HG03280 (cell line): ENCODE results near the gene TYW1.
"Not testable (repeated sequence)": the region's sequence is repeated elsewhere in the genome, so short reads cannot be mapped to it uniquely, and the experiment has no call there.

Experiments used
- ATAC-seq: cut with Tn5 transposase; IDR thresholded peaks from one replicate; pipeline ENCODE4 v1.9.1; 2021; ENCODE audit warnings: mild to moderate bottlenecking, moderate library complexity; ENCODE audit not compliant: unreplicated experiment

TYW1 gene

GRCh38 chr7:66996444-66997191, at the start of gene TYW1:
TSS of gene TYW1 (plus strand) at chr7:66996833. CDS start at chr7:66996979, 146 bp downstream.
- ATAC-seq, result peak; percentile 84

GRCh38 chr7:66948480-66949109, 48.0 kb upstream of the TYW1 start:
- ATAC-seq, result no peak

GRCh38 chr7:66950311-66950710, 46.3 kb upstream of the TYW1 start:
- no peak for ATAC-seq

DNA sequence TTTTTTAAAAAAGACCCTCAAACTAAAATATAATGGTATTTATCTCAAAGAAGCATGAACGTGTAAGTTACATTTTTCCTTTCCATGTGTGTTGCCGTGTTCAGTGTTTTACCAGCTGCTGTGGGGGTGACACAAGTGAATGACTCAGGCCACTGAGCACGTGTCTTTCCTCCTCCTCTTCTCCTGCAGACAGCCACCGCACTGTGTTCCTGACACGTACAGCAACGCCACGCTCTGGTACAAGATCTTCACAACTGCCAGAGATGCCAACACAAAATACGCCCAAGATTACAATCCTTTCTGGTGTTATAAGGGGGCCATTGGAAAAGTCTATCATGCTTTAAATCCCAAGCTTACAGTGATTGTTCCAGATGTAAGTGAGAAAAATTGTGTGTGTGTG, 45.9 kb upstream of the TYW1 start:
- ATAC-seq, result no peak

GRCh38 chr7:66952343-66953043, 44.1 kb upstream of the TYW1 start:
- ATAC-seq, result no peak

DNA sequence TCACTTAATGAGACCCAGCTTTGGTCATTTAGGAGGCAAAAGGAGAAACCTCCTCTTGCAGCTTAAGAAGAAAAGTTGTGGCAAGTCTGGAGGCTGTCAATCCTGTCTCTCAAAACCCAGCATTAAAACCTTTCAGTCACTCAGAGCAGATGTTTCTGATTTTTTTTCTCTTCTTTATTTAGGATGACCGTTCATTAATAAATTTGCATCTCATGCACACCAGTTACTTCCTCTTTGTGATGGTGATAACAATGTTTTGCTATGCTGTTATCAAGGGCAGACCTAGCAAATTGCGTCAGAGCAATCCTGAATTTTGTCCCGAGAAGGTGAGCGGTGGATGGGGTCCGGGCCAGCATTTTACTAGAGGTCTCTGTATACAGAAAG, 43.6 kb upstream of the TYW1 start:
- no peak for ATAC-seq

GRCh38 chr7:66957595-66958290, 38.9 kb upstream of the TYW1 start:
- no peak for ATAC-seq

- no peak for ATAC-seq
Measured at GRCh38 chr7:66958538-66959350, 37.9 kb upstream of the TYW1 start.

DNA sequence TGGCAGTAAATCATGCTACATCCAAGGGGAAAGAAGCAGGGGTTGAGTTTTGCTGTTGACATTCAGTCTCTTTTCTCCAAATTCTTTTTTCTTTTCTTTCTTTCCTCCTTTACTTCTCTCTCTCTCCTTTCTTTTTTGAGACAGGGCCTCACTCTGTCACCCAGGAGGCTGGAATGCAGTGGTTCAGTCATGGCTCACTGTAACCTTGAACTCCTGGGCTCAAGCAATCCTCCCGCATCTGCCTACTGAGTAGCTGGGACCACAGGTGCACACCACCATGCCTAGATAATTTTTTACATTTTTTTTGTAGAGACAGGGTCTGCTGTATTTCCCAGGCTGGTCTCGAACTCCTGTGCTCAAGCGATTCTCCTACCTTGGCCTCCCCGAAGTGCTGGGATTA, 36.4 kb upstream of the TYW1 start:
- ATAC-seq, result no peak

GRCh38 chr7:66961096-66961495, 35.5 kb upstream of the TYW1 start:
- ATAC-seq, result no peak

DNA sequence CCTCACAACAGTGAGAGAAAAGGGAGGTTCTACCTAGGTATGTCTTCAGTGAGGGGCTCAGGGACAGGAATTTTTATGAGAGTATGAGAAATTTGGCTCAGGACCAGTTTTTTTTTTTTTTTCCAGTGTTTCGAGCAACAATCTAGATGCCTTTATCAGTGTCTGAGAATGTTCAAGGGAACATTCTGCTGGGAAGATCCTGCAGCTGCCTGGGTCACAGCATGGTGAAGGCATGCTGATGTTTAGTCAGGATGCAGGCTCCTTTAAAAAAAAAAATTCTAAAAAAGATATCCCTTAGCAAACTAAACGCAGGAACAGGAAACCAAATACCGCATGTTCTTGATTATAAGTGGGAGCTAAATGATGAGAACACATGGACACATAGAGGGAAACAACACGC, 32.2 kb upstream of the TYW1 start:
- no peak for ATAC-seq

DNA sequence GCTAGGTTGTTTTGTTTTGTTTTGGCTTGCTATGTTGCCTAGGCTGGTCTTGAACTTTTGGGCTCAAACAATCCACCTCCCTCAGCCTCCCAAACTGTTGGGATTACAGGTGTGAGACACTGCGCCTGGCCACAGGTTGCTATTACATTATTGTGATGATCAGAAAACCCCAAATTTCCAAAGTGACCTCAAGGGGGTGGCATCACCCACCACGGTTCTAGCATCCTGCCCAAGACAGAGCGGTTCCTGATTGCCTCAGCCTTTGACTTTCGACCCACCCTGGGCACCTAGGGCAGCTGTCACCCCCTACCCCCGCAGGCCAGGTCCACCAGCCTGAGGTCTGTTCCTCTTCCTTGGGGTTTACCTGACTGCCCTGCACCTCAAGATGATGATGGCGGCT, 29.6 kb upstream of the TYW1 start:
- ATAC-seq, result no peak

DNA sequence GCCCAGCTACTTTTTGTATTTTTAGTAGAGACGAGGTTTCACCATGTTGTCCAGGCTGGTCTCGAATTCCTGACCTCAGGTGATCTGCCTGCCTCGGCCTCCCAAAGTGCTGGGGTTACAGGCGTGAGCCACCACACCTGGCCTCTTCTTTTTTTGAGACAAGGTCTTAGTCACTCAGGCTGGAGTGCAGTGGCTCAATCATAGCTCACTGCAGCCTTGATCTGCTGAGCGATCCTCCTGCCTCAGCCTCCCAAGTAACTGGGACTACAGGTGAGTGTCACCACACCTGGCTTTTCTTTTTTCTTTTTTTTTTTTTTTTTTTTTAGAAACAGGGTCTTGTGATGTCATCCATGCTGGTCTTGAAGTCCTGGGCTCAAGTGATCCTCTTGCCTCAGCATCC, 27.6 kb upstream of the TYW1 start:
- not testable (repeated sequence) for ATAC-seq

- no peak for ATAC-seq
Measured at GRCh38 chr7:66970310-66970709, 26.3 kb upstream of the TYW1 start.

DNA sequence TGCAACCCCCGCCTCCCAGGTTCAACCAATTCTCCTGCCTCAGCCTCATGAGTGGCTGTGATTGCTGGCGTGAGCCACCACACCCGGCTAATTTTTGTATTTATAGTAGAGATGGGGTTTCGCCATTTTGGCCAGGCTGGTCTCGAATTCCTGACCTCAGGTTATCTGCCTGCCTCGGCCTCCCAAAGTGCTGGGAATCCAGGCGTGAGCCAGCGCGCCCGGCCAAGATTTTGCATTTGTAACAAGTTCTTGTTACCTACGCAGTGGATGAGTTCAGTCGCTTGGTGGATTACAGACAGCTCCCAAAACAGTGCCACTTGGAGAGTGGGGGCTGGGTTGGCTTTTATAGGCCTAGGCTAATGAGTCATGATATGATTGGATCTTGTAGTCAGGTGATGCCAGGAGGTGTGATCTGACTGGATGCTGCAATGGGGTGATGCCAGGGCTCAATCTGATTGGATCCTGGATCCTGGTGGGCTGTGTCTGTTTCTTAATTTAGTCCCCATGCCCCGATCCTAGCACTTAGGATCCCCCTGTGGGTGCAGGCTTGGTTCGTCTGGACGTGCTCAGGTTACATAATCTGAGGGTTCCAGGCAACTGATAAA, 21.5 kb upstream of the TYW1 start:
- no peak for ATAC-seq

- not testable (repeated sequence) for ATAC-seq
Measured at GRCh38 chr7:66978312-66978711, 18.3 kb upstream of the TYW1 start.

- not testable (repeated sequence) for ATAC-seq
Measured at GRCh38 chr7:66979013-66979412, 17.6 kb upstream of the TYW1 start.

DNA sequence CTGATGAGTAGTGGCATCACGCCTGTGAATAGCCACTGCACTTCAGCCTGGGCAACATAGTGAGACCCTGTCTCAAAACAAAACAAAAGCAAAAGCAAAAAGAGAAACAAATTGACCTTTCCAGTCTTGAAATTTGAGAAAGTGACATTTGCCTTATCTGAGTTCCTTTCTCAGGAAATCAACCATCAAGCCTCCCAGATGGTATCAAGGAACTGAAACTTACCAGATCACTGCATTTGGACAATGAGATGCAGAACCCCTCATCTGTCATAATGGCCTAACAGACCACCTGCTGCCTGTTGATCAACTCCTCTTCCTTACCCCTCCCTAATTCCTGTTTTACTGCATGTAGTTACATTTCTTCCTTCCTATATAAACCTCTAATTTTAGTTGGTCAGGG, 16.3 kb upstream of the TYW1 start:
- ATAC-seq, result not testable (repeated sequence)

- not testable (repeated sequence) for ATAC-seq
Measured at GRCh38 chr7:66989552-66989951, 7.1 kb upstream of the TYW1 start.

- ATAC-seq, result not testable (repeated sequence)
Measured at GRCh38 chr7:66994051-66994450, 2.6 kb upstream of the TYW1 start.
